ENCODE results near the gene TIMP1. TPM values are rescaled to one million over a fixed set of nuclear protein-coding genes. Genes with fewer than 3 reads are reported as not detected.

Gene TIMP1
- total RNA-seq, 1 donor: 834 TPM

GRCh38 chrX:47566841-47567240 is 15.4 kb upstream of the TIMP1 start:
- no peak overlapping the region for H3K4me3 ChIP-seq (ENCODE audit: low read depth, low read length)
- no peak for TF ChIP-seq CTCF (IDR thresholded peaks at IDR 0.05; ENCODE audit: insufficient read depth, low read length)
- DNase-seq (ENCODE audit: low read depth): no peak

GRCh38 chrX:47568656-47569295 is 13.5 kb upstream of the TIMP1 start:
- TF ChIP-seq CTCF (IDR thresholded peaks at IDR 0.05; ENCODE audit: insufficient read depth, low read length): peak; percentile 39
- DNase-seq (ENCODE audit: low read depth): no peak
- H3K4me3 ChIP-seq (ENCODE audit: low read depth, low read length): no peak overlapping the region

GRCh38 chrX:47570794-47571193 is 11.4 kb upstream of the TIMP1 start:
- TF ChIP-seq CTCF (IDR thresholded peaks at IDR 0.05; ENCODE audit: insufficient read depth, low read length): no peak
- H3K4me3 ChIP-seq (ENCODE audit: low read depth, low read length): no peak overlapping the region
- DNase-seq (ENCODE audit: low read depth): no peak

- no peak for DNase-seq (ENCODE audit: low read depth)
- no peak overlapping the region for H3K4me3 ChIP-seq (ENCODE audit: low read depth, low read length)
- no peak for TF ChIP-seq CTCF (IDR thresholded peaks at IDR 0.05; ENCODE audit: insufficient read depth, low read length)
These were observed 11.0 kb upstream of the TIMP1 start for GRCh38 chrX:47571215-47571614.

- no peak overlapping the region for H3K4me3 ChIP-seq (ENCODE audit: low read depth, low read length)
- no peak for DNase-seq (ENCODE audit: low read depth)
- no peak for TF ChIP-seq CTCF (IDR thresholded peaks at IDR 0.05; ENCODE audit: insufficient read depth, low read length)
These were observed 10.3 kb upstream of the TIMP1 start for GRCh38 chrX:47571896-47572295.

- TF ChIP-seq CTCF (IDR thresholded peaks at IDR 0.05; ENCODE audit: insufficient read depth, low read length): no peak
- H3K4me3 ChIP-seq (ENCODE audit: low read depth, low read length): no peak overlapping the region
- no peak for DNase-seq (ENCODE audit: low read depth)
These were observed 9.4 kb upstream of the TIMP1 start for GRCh38 chrX:47572773-47573340.
